HCT116 (cell line): ENCODE measurements around the gene PKHD1. TPM values are rescaled to one million over a fixed set of nuclear protein-coding genes. Genes with fewer than 3 reads are reported as not detected.

ENCODE experiments used
- ATAC-seq: fragments of 200-7000 bp; cut with Tn5 transposase; 2 replicates; pipeline ENCODE4 v1.9.1; 2020; ENCODE audit warnings: mild to moderate bottlenecking, moderate library complexity
- BruUV-seq: library from RNA; stranded (reverse); fragments of 400-500 nt; replicated peaks from 2 replicates; lab custom pipeline; 2021; lab: Mats Ljungman, UMichigan
- CTCF ChIA-PET: fragments of 300-600 bp; sonication (Branson Sonifier 250); formaldehyde crosslinking; loops from one replicate; lab custom pipeline; 2021; ENCODE audit warnings: antibody characterized with exemption; lab: Charles Lee
- POLR2A ChIA-PET: fragments of 300-600, 350-600 bp; sonication (Branson Sonifier 250); formaldehyde crosslinking; loops from one replicate; lab custom pipeline; 2021; ENCODE audit warnings: antibody characterized with exemption; lab: Charles Lee
- RAD21 ChIA-PET, 2 experiments: fragments of 300-600 bp; sonication (Branson Sonifier 250); formaldehyde crosslinking; loops; one replicate each; lab custom pipeline; 2023; ENCODE audit warnings: low total read pairs in 2 of 2; ENCODE audit not compliant: uncharacterized antibody in 2 of 2, unreplicated experiment in 2 of 2, low non-redundant PET in 1 of 2; lab: Charles Lee
- DNase-seq: peaks from one replicate; pipeline ENCODE4 v3.0.0-alpha.2; 2010; ENCODE audit warnings: low read depth, low spot score
- H2AFZ ChIP-seq: fragments of 200-600 bp; shearing (Covaris generic), sonication (generic); 2 replicates; pipeline ENCODE4 v1.6.1; 2017; ENCODE audit warnings: low read depth, mixed run types, mixed read lengths, antibody characterized with exemption, low read length; ENCODE audit not compliant: poor library complexity, severe bottlenecking
- H3K27ac ChIP-seq: 2 replicates; pipeline ENCODE4 v1.5.1; 2012; ENCODE audit warnings: low read depth, low read length
- H3K27me3 ChIP-seq: fragments of 200-600 bp; sonication (generic); 2 replicates; pipeline ENCODE4 v1.6.1; 2016; ENCODE audit warnings: mixed run types, low read length, mixed read lengths; ENCODE audit not compliant: insufficient read depth
- H3K36me3 ChIP-seq, 2 experiments: fragments of 200-500 bp in 1 of 2; fragments of 200-600 bp in 1 of 2; sonication (Bioruptor generic) in 1 of 2; sonication (generic) in 1 of 2; 2 replicates each; pipeline versions ENCODE4 v1.5.1 to v1.6.1; 2014 to 2016; ENCODE audit warnings: low read length in 2 of 2, inconsistent platforms in 1 of 2, mixed read lengths in 1 of 2, mixed run types in 1 of 2; ENCODE audit not compliant: insufficient read depth in 2 of 2, control insufficient read depth in 1 of 2
- H3K4me1 ChIP-seq, 2 experiments: fragments of 200-600 bp in 1 of 2; sonication (generic) in 1 of 2; 2 replicates each; pipeline versions ENCODE4 v1.5.1 to v1.6.1; 2012 to 2017; ENCODE audit warnings: low read length in 2 of 2, inconsistent platforms in 1 of 2, mild to moderate bottlenecking in 1 of 2, mixed read lengths in 1 of 2, mixed run types in 1 of 2, moderate library complexity in 1 of 2; ENCODE audit not compliant: insufficient read depth in 2 of 2, control insufficient read depth in 1 of 2
- H3K4me2 ChIP-seq: fragments of 200-600 bp; sonication (generic); 2 replicates; pipeline ENCODE4 v1.6.1; 2017; ENCODE audit warnings: mixed run types, low read length, mixed read lengths
- H3K4me3 ChIP-seq, 2 experiments: fragments of 200-600 bp in 1 of 2; sonication (generic) in 1 of 2; replicated peaks in 1 of 2; 2 replicates each; pipeline ENCODE4 v1.5.1; 2011 to 2016; ENCODE audit warnings: low read length in 2 of 2, control low read depth in 1 of 2, low read depth in 1 of 2, mild to moderate bottlenecking in 1 of 2, mixed read lengths in 1 of 2, mixed run types in 1 of 2
- H3K79me2 ChIP-seq: fragments of 200-600 bp; sonication (generic); 2 replicates; pipeline ENCODE4 v1.6.1; 2017; ENCODE audit warnings: mild to moderate bottlenecking, mixed run types, low read length, moderate library complexity, mixed read lengths; ENCODE audit not compliant: insufficient read depth
- H3K9ac ChIP-seq: fragments of 200-600 bp; sonication (generic); 2 replicates; pipeline ENCODE4 v1.6.1; 2016; ENCODE audit warnings: low read length, mixed read lengths
- H3K9me2 ChIP-seq: fragments of 200-600 bp; sonication (generic), shearing (Covaris generic); 2 replicates; pipeline ENCODE4 v1.6.1; 2017; ENCODE audit warnings: mixed run types, mild to moderate bottlenecking, moderate library complexity; ENCODE audit not compliant: insufficient read depth
- H3K9me3 ChIP-seq, 2 experiments: fragments of 200-500 bp in 1 of 2; fragments of 200-600 bp in 1 of 2; sonication (Bioruptor generic) in 1 of 2; sonication (generic) in 1 of 2; 2 replicates each; pipeline ENCODE4 v1.6.1; 2014 to 2017; ENCODE audit warnings: low read length in 2 of 2, mixed read lengths in 2 of 2, inconsistent platforms in 1 of 2, low read depth in 1 of 2, mild to moderate bottlenecking in 1 of 2, mixed run types in 1 of 2, moderate library complexity in 1 of 2; ENCODE audit not compliant: control insufficient read depth in 1 of 2, insufficient read depth in 1 of 2
- H4K20me1 ChIP-seq: fragments of 200-600 bp; sonication (generic), shearing (Covaris generic); 2 replicates; pipeline ENCODE4 v1.6.1; 2017; ENCODE audit warnings: mixed run types, mild to moderate bottlenecking, moderate library complexity; ENCODE audit not compliant: insufficient read depth
- ATF3 ChIP-seq: IDR thresholded peaks from 2 replicates; pipeline ENCODE4 v1.6.1; 2012
- CBX3 ChIP-seq: IDR thresholded peaks from 2 replicates; pipeline ENCODE4 v1.6.1; 2012; ENCODE audit warnings: low read depth
- CEBPB ChIP-seq: IDR thresholded peaks from 2 replicates; pipeline ENCODE4 v1.6.1; 2012; ENCODE audit warnings: low read depth
- ELF1 ChIP-seq: IDR thresholded peaks from 2 replicates; pipeline ENCODE4 v1.6.1; 2012; ENCODE audit warnings: low read depth, borderline replicate concordance
- EZH2 ChIP-seq: fragments of 200-600 bp; sonication (generic); IDR thresholded peaks from 2 replicates; pipeline ENCODE4 v1.6.1; 2017; ENCODE audit warnings: antibody characterized with exemption, mixed run types
- FOSL1 ChIP-seq: IDR thresholded peaks from 2 replicates; pipeline ENCODE4 v1.6.1; 2012; ENCODE audit warnings: low read depth
- JUND ChIP-seq: IDR thresholded peaks from 2 replicates; pipeline ENCODE4 v1.6.1; 2012
- POLR2A ChIP-seq: IDR thresholded peaks from 2 replicates; pipeline ENCODE4 v1.7.0; 2011; ENCODE audit warnings: borderline replicate concordance; ENCODE audit not compliant: insufficient read depth, insufficient read length; ENCODE audit errors: extremely low read depth
- POLR2AphosphoS5 ChIP-seq: IDR thresholded peaks from 2 replicates; pipeline ENCODE4 v1.6.1; 2011; ENCODE audit warnings: mild to moderate bottlenecking, low read depth, low read length, moderate library complexity
- RAD21 ChIP-seq: IDR thresholded peaks from 2 replicates; pipeline ENCODE4 v1.6.1; 2012; ENCODE audit warnings: low read depth, mild to moderate bottlenecking
- REST ChIP-seq: IDR thresholded peaks from 2 replicates; pipeline ENCODE4 v1.6.1; 2012; ENCODE audit warnings: low read depth
- SRF ChIP-seq: IDR thresholded peaks from 2 replicates; pipeline ENCODE4 v1.6.1; 2012; ENCODE audit warnings: low read depth
- TCF7L2 ChIP-seq: IDR thresholded peaks from 2 replicates; pipeline ENCODE4 v1.7.0; 2011; ENCODE audit warnings: borderline replicate concordance, inconsistent platforms; ENCODE audit not compliant: insufficient read depth, insufficient read length; ENCODE audit errors: extremely low read depth
- ZBTB33 ChIP-seq: IDR thresholded peaks from 2 replicates; pipeline ENCODE4 v1.6.1; 2011; ENCODE audit warnings: mild to moderate bottlenecking, low read length, moderate library complexity; ENCODE audit not compliant: insufficient replicate concordance; ENCODE audit errors: extremely low read depth
- ZFX ChIP-seq: fragments of 450-650 bp; IDR thresholded peaks from 2 replicates; pipeline ENCODE4 v1.6.1; 2017
- intact Hi-C: fragments of 100-400 bp; cut with micrococcal nuclease; formaldehyde crosslinking; loops from 2 replicates; pipeline ENCODE4 v1.10.0; 2022
- total RNA-seq: library from RNA; stranded (reverse); gene quantifications from one replicate; pipeline ENCODE4 v1.2.1, GENCODE V29; 2021; ENCODE audit not compliant: unreplicated experiment

The PKHD1 gene
- total RNA-seq, 1 experiment from 2014 or later: not detected

- TF ChIP-seq REST (no peak), CBX3 (no peak), POLR2AphosphoS5 (no peak), ELF1 (no peak), SRF (no peak)
Observed at GRCh38 chr6:51616243-51616642, 471.2 kb downstream of the PKHD1 start (continued).

- H3K4me3 ChIP-seq: no peak overlapping the region
- no peak overlapping the region for H2AFZ ChIP-seq
- peaks cover 0 to 7% of the 10 kb centered on the region in 2 experiments; a peak in 3 of 4 replicates for H3K9me3 ChIP-seq
- no peaks in the 10 kb centered on the region for H3K36me3 ChIP-seq
- no peak overlapping the region for H3K4me2 ChIP-seq
- BruUV-seq: no TSS peak
- H3K4me1 ChIP-seq: no peaks in the 10 kb centered on the region
- H3K9me2 ChIP-seq: no peaks in the 10 kb centered on the region
- no peak for ATAC-seq
- ChIA-PET CTCF (no interaction called here), RAD21 (no interaction called here), POLR2A (no interaction called here)
- H3K27me3 ChIP-seq: no peaks in the 10 kb centered on the region
- H4K20me1 ChIP-seq: no peaks in the 10 kb centered on the region
- no peaks in the 10 kb centered on the region for H3K79me2 ChIP-seq
- TF ChIP-seq JUND (no peak), SRF (no peak), ZBTB33 (no peak), CEBPB (no peak), ZFX (no peak), REST (no peak), POLR2A (no peak), ATF3 (no peak), RAD21 (no peak), FOSL1 (no peak), TCF7L2 (no peak), EZH2 (no peak)
- H3K27ac ChIP-seq: no peak overlapping the region
- intact Hi-C loops: no loop called here
- no peak overlapping the region for H3K9ac ChIP-seq
- DNase-seq: no peak
Observed at GRCh38 chr6:51614725-51615124, 472.7 kb downstream of the PKHD1 start.
